Hepatocyte (in vitro differentiated cells): ENCODE results near the gene PER2.

Experiments used
- CTCF ChIP-seq: fragments of 200-600 bp; sonication (generic); IDR thresholded peaks from 2 replicates; pipeline ENCODE4 v1.5.1; 2016; ENCODE audit warnings: antibody characterized with exemption, mild to moderate bottlenecking; ENCODE audit not compliant: poor library complexity
- EZH2phosphoT487 ChIP-seq: fragments of 200-600 bp; sonication (generic); IDR thresholded peaks from one replicate; pipeline ENCODE4 v1.6.1; 2018; ENCODE audit warnings: antibody characterized with exemption, mild to moderate bottlenecking, low read depth, moderate library complexity; ENCODE audit not compliant: unreplicated experiment, severe bottlenecking

- no peak for TF ChIP-seq CTCF
- TF ChIP-seq EZH2phosphoT487: no peak
Measured at GRCh38 chr2:238254095-238254723, 34.2 kb downstream of the PER2 start.
